Retinal pigment epithelial cell (primary cell): Measurements from ENCODE around the gene ZNF69.
"Not testable (repeated sequence)": the region's sequence is repeated elsewhere in the genome, so short reads cannot be mapped to it uniquely, and the experiment has no call there.

Experiments used
- DNase-seq: peaks from one replicate; pipeline ENCODE4 v3.0.0-alpha.2; 2010; ENCODE audit warnings: low read depth
- H3K4me3 ChIP-seq: 2 replicates; pipeline ENCODE4 v1.5.1; 2011; ENCODE audit warnings: mild to moderate bottlenecking, low read length, control low read depth, moderate library complexity
- CTCF ChIP-seq: conservative IDR thresholded peaks from 2 replicates; pipeline ENCODE4 v1.5.1; 2011; ENCODE audit warnings: low read depth, low read length, control low read depth, inconsistent platforms

The ZNF69 gene

DNA sequence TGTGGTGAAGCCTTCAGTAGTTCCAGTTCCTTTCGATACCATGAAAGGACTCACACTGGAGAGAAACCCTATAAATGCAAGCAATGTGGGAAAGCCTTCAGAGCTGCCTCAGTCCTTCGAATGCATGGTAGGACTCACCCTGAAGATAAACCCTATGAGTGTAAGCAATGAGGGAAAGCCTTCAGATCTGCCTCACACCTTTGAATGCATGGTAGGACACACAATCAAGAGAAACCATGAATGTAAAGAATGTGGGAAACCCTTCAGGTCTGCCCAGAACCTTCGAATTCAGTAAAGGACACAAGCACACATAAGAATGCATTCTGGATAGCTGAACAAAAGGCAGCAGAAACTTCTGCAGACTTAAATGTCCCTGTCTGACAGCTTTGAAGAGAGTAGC is 18.3 kb downstream of the ZNF69 start:
- H3K4me3 ChIP-seq = no peak overlapping the region
- DNase-seq = no peak
- no peak for TF ChIP-seq CTCF

GRCh38 chr19:11911937-11912336 is 24.4 kb downstream of the ZNF69 start:
- not testable (repeated sequence) for DNase-seq, H3K4me3 ChIP-seq

DNA sequence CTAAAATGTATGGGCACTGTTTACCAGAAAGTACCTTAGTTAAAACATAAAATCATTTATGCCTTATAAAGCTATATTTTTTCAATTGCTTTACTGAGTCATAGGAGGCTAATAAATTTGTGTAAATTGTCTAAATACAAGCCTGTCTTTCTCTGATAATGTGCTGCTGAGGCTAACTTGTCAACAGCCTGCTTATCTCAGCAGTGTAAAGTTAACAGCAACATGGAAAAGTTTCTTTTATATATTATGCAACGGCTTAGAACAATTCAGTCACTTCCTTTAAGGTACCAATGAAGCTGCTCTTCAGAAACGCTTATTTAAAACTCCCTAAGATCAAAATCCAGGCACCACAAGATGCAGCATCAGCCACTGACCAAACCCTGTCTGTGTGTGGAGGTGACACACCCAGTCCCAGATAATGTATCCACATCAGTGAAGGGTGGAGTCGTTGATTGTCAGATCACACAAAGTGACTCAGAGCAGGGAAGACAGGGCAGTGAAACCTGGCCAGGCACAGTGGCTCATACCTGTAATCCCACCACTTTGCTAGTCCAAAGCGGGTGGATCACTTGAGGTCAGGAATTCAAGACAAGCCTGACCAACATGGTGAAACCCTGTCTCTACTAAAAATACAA is 27.0 kb downstream of the ZNF69 start:
- H3K4me3 ChIP-seq, DNase-seq: not testable (repeated sequence)

DNA sequence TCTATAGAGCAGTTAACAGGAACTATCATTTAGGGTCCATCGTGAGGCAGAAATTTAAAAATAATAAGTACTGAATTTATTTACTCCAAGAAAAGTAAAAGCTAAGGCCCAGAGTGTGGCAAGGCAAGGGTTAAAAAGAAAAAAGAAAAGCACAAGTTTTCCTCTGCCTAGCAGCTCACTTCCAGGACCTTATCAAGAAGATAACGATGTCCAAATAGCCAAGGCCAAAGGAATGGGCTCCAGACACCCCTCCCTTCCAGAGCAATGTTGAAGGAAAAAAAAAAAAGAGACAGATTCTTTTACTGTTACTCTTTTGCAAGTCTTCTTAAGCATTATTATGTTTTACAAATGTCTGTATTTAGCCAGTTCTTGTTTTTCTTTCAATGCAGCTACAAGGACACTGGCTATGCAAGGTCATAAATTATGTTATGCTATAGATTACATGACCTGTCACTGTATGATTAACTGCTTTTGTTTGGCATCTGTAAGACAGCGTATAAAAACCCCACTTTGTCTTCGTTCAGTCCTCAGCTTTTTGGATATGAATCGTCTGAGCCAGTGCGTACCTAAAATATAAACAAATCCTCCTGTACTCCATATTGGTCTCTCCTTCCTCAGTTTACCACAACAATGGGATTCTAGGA is 34.4 kb downstream of the ZNF69 start:
- no peak for DNase-seq
- TF ChIP-seq CTCF = no peak
- H3K4me3 ChIP-seq = no peak overlapping the region

DNA sequence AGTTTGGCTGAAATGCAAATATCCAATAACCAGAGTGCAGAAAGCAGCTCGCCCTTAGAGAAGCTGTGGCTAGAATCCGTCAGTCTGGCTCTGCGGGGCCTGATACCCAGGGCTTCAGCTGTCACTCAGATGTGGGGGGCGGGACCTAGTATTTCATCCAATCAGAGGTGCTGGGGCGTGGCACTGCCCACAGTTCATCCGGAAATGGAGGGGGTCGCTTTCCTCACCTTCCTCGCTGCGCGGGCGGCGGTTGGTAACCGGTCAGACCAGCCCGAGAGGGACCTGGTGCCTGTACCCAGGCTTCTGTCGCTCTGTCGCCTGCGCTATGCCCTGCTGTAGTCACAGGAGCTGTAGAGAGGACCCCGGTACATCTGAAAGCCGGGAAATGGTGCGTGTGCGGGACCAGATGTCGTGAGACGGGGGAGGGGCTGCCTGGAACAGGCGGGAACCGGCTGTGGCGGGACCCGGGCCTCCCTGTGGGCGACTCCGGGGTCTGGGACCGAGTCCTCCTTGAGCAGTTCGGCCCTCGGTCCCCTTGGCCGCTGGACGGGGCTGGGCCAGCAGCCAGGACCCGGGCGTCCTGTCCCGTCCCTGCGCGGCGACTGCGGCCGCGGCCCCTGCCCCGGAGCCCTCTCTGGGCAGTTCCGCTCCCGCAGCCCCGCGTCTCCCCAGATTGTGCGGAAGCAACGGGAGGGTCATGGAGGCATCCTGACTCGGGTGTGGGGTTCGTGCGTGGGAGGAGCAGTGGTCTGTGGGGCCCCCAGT is 37.5 kb downstream of the ZNF69 start, which contains the start of gene ZNF700:
ZNF700 (plus strand) TSS at position 222 of the 765 bp plus-strand sequence; CDS start at position 326, 104 bp downstream.
- TF ChIP-seq CTCF = no peak
- H3K4me3 ChIP-seq = peak within 1 kb of the TSS; percentile 91
- DNase-seq = peak; percentile 67

- not testable (repeated sequence) for DNase-seq
- peak overlapping the region; percentile 91 for H3K4me3 ChIP-seq
Measured at GRCh38 chr19:11925651-11926187, 38.1 kb downstream of the ZNF69 start.

DNA sequence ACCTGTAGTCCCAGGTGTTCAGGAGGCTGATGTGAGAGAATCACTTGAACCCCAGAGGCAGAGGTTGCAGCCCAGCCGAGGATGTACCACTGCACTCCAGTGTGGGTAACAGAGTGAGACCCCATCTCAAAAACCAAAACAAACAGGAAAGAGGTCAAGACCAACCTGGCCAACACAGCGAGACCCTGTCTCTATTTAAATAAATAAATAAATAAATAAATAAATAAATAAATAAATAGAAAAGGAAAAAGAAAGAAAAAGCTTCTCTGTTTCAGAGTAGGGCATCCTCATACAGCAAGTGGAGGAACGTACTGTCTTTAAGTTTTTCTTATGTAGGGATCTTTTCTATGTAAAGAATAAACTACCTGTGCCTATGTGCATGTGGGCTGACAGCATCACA is 39.6 kb downstream of the ZNF69 start:
- DNase-seq = no peak
- no peak for TF ChIP-seq CTCF
- H3K4me3 ChIP-seq = no peak overlapping the region

DNA sequence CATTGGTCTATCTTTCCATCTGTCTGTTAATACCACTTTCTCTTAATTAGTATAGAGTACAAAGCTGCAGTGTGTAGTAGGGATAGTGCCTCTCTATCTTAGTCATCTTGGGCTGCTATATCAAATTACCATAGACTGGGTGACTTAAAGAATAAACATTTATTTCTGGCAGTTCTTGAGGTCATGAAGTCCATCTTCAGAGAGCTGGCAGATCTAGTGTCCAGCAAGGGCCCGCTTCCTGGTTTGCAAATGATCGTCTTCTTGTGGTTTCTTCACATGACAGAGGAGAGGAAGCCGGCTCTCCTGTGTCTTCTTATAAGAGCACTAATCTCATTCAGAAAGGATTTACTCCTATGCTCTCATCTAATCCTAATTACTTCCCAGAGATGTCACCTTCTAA is 43.5 kb downstream of the ZNF69 start:
- no peak for DNase-seq
- no peak for TF ChIP-seq CTCF
- H3K4me3 ChIP-seq = no peak overlapping the region
